GM12878 (cell line): Measurements from ENCODE around the gene TTC9C. TPM values are rescaled to one million over a fixed set of nuclear protein-coding genes. Genes with fewer than 3 reads are reported as not detected.

Source experiments
- ATAC-seq: fragments of 200-7000 bp; cut with Tn5 transposase; 3 replicates; pipeline ENCODE4 v1.9.1; 2020; ENCODE audit warnings: mild to moderate bottlenecking, moderate library complexity
- BruUV-seq: library from RNA; stranded (reverse); fragments of 400-500 nt; replicated peaks from 2 replicates; lab custom pipeline; 2021; lab: Mats Ljungman, UMichigan
- CTCF ChIA-PET: fragments of 300-600 bp; sonication (Branson Sonifier 250); formaldehyde crosslinking; extraction: SDS; loops from one replicate; lab custom pipeline; 2021; ENCODE audit warnings: inconsistent platforms; lab: Yijun Ruan, JAX
- POLR2A ChIA-PET: fragments of 350-600 bp; formaldehyde crosslinking; extraction: SDS; loops from one replicate; lab custom pipeline; 2021; ENCODE audit warnings: inconsistent platforms; lab: Charles Lee
- RAD21 ChIA-PET: fragments of 300-600 bp; sonication (Branson Sonifier 250); formaldehyde crosslinking; loops from one replicate; lab custom pipeline; 2023; ENCODE audit warnings: antibody characterized with exemption; ENCODE audit not compliant: unreplicated experiment; lab: Charles Lee
- SMC1A ChIA-PET: fragments of 300-600 bp; sonication (Branson Sonifier 250); formaldehyde crosslinking; loops from one replicate; lab custom pipeline; 2023; ENCODE audit not compliant: unreplicated experiment, uncharacterized antibody; lab: Charles Lee
- DNase-seq: peaks from one replicate; pipeline ENCODE4 v3.0.0-alpha.2; 2011; ENCODE audit warnings: low read depth, low spot score
- FAIRE-seq: peaks from 3 replicates; lab custom pipeline; 2011; peaks lifted over from hg19 to GRCh38; lab: Jason Lieb, UNC
- H2AFZ ChIP-seq: 2 replicates; pipeline ENCODE4 v1.6.0; 2011; ENCODE audit warnings: low read depth, low read length, control low read depth; ENCODE audit not compliant: control insufficient read depth
- H3K27ac ChIP-seq: 2 replicates; pipeline ENCODE4 v1.5.1; 2011; ENCODE audit warnings: control low read depth; ENCODE audit not compliant: control insufficient read depth, insufficient read depth
- H3K27me3 ChIP-seq, 2 experiments: replicated peaks in 1 of 2; 2 replicates each; pipeline versions ENCODE4 v1.6.0 to v1.6.1; 2011; ENCODE audit warnings: low read length in 1 of 2; ENCODE audit not compliant: control insufficient read depth in 2 of 2, insufficient read depth in 2 of 2
- H3K36me3 ChIP-seq, 2 experiments: 2 replicates each; pipeline ENCODE4 v1.5.1; 2011; ENCODE audit warnings: low read length in 1 of 2; ENCODE audit not compliant: control insufficient read depth in 2 of 2, insufficient read depth in 2 of 2
- H3K4me1 ChIP-seq: 2 replicates; pipeline ENCODE4 v1.6.1; 2011; ENCODE audit warnings: mild to moderate bottlenecking, low read length, moderate library complexity, mixed read lengths; ENCODE audit not compliant: control insufficient read depth, insufficient read depth
- H3K4me2 ChIP-seq: 2 replicates; pipeline ENCODE4 v1.6.0; 2011; ENCODE audit warnings: control low read depth; ENCODE audit not compliant: control insufficient read depth, insufficient read depth
- H3K4me3 ChIP-seq: fragments of 200-600 bp; sonication (generic); 2 replicates; pipeline ENCODE4 v1.5.1; 2016
- H3K79me2 ChIP-seq: 2 replicates; pipeline ENCODE4 v1.6.0; 2011; ENCODE audit warnings: low read length; ENCODE audit not compliant: control insufficient read depth, insufficient read depth
- H3K9ac ChIP-seq: 2 replicates; pipeline ENCODE4 v1.8.0; 2011; ENCODE audit warnings: low read length, control low read depth, mixed read lengths; ENCODE audit not compliant: control insufficient read depth, insufficient read depth
- H3K9me3 ChIP-seq: replicated peaks from 3 replicates; pipeline ENCODE4 v1.5.1; 2011; ENCODE audit warnings: mild to moderate bottlenecking, low read length; ENCODE audit not compliant: control insufficient read depth, insufficient read depth
- H4K20me1 ChIP-seq: 2 replicates; pipeline ENCODE4 v1.6.0; 2011; ENCODE audit not compliant: control insufficient read depth, insufficient read depth
- FOXK2 ChIP-seq: fragments of 450-650 bp; IDR thresholded peaks from 2 replicates; pipeline ENCODE4 v1.6.1; 2017; ENCODE audit warnings: mild to moderate bottlenecking, moderate library complexity
- PRDM15 ChIP-seq: fragments of 450-650 bp; formaldehyde crosslinking; IDR thresholded peaks from 2 replicates; pipeline ENCODE4 v1.4.0; 2020; ENCODE audit warnings: mild to moderate bottlenecking, moderate library complexity
- SKIL ChIP-seq: fragments of 450-650 bp; IDR thresholded peaks from 2 replicates; pipeline ENCODE4 v1.6.1; 2017; ENCODE audit warnings: mild to moderate bottlenecking, low read depth, inconsistent platforms; ENCODE audit not compliant: poor library complexity, severe bottlenecking
- SUPT20H ChIP-seq: IDR thresholded peaks from 2 replicates; pipeline ENCODE4 v1.6.1; 2011; ENCODE audit warnings: low read depth, mild to moderate bottlenecking, low read length, moderate library complexity, borderline replicate concordance; ENCODE audit not compliant: control insufficient read depth
- ZBED1 ChIP-seq: IDR thresholded peaks from 2 replicates; pipeline ENCODE4 v1.6.1; 2016; ENCODE audit warnings: borderline replicate concordance
- WGBS: methylation state at CpG from one replicate; pipeline ENCODE4 v1.1.6; 2016; ENCODE audit warnings: low lambda C conversion rate; ENCODE audit not compliant: insufficient replicate concordance, insufficient coverage; ENCODE audit errors: missing lambda C conversion rate; 5-methylcytosine and 5-hydroxymethylcytosine counted together
- in situ Hi-C: fragments of 300-500 bp; cut with MboI; formaldehyde crosslinking; loops from 9 replicates; pipeline ENCODE4 v1.14.3; 2018; ENCODE audit warnings: mixed read lengths
- intact Hi-C: fragments of 100-400 bp; cut with micrococcal nuclease; formaldehyde crosslinking; loops from one replicate; pipeline ENCODE4 v1.14.2; 2022; ENCODE audit not compliant: unreplicated experiment
- polyA plus RNA-seq, 11 experiments: library from polyadenylated mRNA; depleted of rRNA in 4 of 11; unstranded in 6 of 11; stranded (reverse) in 5 of 11; fragments of >200 nt; fragmentation: Nextera tagmentation in 4 of 11; fragmentation: Illumina TruSeq in 1 of 11; extraction: Ambion mirVana in 4 of 11; extraction: Trizol in 1 of 11; gene quantifications; 1 replicate in 1 of 11; 2 replicates in 10 of 11; pipeline versions ENCODE4 v1.2.1 to v1.2.3, GENCODE V29; 2011 to 2016; ENCODE audit warnings: inconsistent platforms in 2 of 11, missing spikeins in 2 of 11, low read depth in 1 of 11
- total RNA-seq, 4 experiments: library from RNA; depleted of rRNA in 3 of 4; stranded (reverse); fragments of >200 nt in 3 of 4; fragmentation: Illumina TruSeq in 1 of 4; extraction: Trizol in 1 of 4; gene quantifications; 2 replicates each; pipeline versions ENCODE4 v1.2.1 to v1.2.3, GENCODE V29; 2013 to 2021
- TF ChIP-seq, protein P1 (sequence below): fragments of 450-650 bp; IDR thresholded peaks from 2 replicates; pipeline ENCODE4 v1.6.1; 2017; ENCODE audit warnings: low read depth, mild to moderate bottlenecking, moderate library complexity
- TF ChIP-seq, protein P2 (sequence below), 3 experiments: IDR thresholded peaks in 2 of 3; conservative IDR thresholded peaks in 1 of 3; 2 replicates each; pipeline ENCODE4 v1.5.1; 2011; ENCODE audit warnings: low read depth in 3 of 3, low read length in 3 of 3, mild to moderate bottlenecking in 3 of 3, control low read depth in 2 of 3, moderate library complexity in 2 of 3, inconsistent platforms in 1 of 3, mixed read lengths in 1 of 3; ENCODE audit not compliant: control insufficient read depth in 2 of 3, insufficient read depth in 1 of 3; ENCODE audit errors: extremely low read depth in 1 of 3

The TTC9C gene
- total and polyA plus RNA-seq, 10 of the 15 experiments (the other 5 are each of a cell fraction or from before 2014, with no cell fraction given): 42.0 to 72.3 (median 50.4) TPM

DNA sequence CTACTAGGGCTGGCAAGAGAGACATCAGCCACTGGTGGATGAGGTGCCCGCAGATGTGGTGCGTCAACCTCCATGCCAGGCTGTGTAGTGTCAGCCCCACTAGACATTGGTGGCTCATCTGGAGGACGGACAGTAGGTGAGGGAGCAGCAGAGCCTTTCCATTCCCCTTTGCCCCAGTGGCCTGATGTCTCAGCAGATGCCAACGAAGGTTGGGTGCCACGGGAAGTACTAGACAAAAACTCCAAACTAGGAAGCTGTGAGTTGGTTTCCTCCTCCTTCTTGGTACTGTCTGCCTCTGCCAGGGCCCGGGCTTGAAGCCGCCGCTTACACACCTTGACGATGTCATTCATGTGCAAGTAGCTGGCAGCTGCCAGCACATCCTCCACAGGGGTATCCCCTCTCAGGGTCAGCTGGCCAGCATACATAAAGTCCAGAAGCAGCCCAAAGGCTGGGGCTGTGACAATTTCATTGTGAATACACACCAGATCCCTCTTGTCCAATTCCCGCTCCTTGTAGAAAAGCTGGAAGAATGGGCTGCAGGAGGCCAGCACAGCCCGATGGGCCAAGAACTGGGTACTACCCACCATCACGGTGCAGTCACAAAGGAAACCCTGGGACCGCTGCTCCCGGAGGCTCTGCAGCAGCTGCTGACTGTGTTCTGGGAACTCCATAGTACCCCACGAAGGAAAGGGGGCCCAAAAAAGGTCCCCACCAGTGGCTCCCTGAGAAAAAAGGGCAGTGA, 24.9 kb downstream of the TTC9C start (continued):
- TF ChIP-seq, protein P1, sequence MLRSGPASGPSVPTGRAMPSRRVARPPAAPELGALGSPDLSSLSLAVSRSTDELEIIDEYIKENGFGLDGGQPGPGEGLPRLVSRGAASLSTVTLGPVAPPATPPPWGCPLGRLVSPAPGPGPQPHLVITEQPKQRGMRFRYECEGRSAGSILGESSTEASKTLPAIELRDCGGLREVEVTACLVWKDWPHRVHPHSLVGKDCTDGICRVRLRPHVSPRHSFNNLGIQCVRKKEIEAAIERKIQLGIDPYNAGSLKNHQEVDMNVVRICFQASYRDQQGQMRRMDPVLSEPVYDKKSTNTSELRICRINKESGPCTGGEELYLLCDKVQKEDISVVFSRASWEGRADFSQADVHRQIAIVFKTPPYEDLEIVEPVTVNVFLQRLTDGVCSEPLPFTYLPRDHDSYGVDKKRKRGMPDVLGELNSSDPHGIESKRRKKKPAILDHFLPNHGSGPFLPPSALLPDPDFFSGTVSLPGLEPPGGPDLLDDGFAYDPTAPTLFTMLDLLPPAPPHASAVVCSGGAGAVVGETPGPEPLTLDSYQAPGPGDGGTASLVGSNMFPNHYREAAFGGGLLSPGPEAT: no peak
- TF ChIP-seq, protein P2, sequence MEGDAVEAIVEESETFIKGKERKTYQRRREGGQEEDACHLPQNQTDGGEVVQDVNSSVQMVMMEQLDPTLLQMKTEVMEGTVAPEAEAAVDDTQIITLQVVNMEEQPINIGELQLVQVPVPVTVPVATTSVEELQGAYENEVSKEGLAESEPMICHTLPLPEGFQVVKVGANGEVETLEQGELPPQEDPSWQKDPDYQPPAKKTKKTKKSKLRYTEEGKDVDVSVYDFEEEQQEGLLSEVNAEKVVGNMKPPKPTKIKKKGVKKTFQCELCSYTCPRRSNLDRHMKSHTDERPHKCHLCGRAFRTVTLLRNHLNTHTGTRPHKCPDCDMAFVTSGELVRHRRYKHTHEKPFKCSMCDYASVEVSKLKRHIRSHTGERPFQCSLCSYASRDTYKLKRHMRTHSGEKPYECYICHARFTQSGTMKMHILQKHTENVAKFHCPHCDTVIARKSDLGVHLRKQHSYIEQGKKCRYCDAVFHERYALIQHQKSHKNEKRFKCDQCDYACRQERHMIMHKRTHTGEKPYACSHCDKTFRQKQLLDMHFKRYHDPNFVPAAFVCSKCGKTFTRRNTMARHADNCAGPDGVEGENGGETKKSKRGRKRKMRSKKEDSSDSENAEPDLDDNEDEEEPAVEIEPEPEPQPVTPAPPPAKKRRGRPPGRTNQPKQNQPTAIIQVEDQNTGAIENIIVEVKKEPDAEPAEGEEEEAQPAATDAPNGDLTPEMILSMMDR (IDR thresholded peaks at IDR 0.05 in 2 of 3, conservative IDR thresholded peaks at IDR 0.05 in 1 of 3; ENCODE audit: control insufficient read depth in 2 of 3, extremely low read depth in 1 of 3, insufficient read depth in 1 of 3, low read depth in 3 of 3, low read length in 3 of 3): no peak

DNA sequence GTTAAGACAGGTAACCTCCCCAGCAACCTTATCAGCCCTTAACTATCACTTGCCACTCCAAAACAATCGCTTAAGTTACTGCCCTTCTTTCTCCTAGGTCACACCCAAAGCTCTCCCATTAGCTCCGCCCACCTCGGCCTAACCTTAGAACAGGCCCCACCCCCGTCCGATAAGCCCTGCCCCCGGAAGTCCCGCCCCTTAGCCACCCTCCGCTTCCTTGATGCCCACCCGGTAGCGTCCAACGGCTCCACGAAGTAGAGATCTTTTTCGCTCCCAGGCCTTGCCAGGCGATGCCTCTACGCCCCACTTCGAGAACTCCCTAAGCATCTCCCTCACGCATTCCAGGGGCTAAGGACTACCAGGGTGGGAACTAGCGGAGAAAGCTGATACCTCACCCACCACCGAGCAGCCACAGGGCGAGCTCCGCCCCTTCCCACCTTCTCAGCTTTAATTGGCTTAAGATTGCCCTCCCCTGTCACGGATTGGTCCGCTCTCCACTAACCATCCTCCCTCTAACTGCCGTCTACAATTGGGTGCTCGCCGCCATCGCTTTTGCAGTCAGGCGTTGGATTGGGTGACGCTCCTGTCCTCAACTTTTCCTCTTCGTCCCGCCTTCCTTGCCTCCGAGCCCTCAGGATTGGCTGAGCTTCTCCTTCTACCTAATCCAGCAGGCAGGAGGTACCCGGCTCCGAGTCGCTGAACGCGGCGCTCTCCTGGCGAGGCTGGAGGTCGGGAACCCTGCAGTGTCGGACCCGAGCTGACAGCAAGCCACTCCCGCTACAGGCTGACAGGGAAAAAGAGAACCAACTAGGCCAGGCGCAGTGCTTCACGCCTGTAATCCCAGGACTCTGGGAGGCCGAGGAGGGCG, 25.7 kb downstream of the TTC9C start, which contains the start of gene ZBTB3:
Gene ZBTB3, minus strand, starts transcription at position 425 of the 868 bp plus-strand sequence. CDS start 496 bp downstream, outside the sequence.
- FAIRE-seq (peak; percentile 100), DNase-seq (peak; percentile 99), ATAC-seq (peak; percentile 99)
- Histone ChIP-seq H3K27me3 (no peaks in the 10 kb centered on the region), H2AFZ (peak within 1 kb of the TSS; percentile 98), H3K27ac (peak within 1 kb of the TSS; percentile 92), H3K9ac (peak within 1 kb of the TSS; percentile 78), H4K20me1 (no peaks in the 10 kb centered on the region), H3K4me2 (peak within 1 kb of the TSS; percentile 96), H3K9me3 (no peaks in the 10 kb centered on the region), H3K4me3 (peak within 1 kb of the TSS; percentile 85), H3K79me2 (no peaks in the 10 kb centered on the region; the same call in 1 of the 2 replicates), H3K36me3 (no peaks in the 10 kb centered on the region), H3K4me1 (peaks cover 6% of the 10 kb centered on the region)
- ChIA-PET POLR2A (interaction anchor here (0.5 to 4.6 kb wide), 44 partner anchors 8 to 810 kb away, joined by 3 to 70 read pairs (median 4); partner anchors contain the start of genes B3GAT3, C11orf98, CSKMT and EEF1G), RAD21 (interaction anchor here (0.6 to 2.1 kb wide), 23 partner anchors 8 to 347 kb away, joined by 3 to 44 read pairs (median 5); partner anchors contain the start of genes C11orf98, CSKMT, HNRNPUL2 and MTA2), SMC1A (interaction anchor here (0.5 to 3.5 kb wide), 22 partner anchors 8 to 197 kb away, joined by 3 to 27 read pairs (median 4); partner anchors contain the start of genes HNRNPUL2, STX5, TAF6L and TTC9C), CTCF (interaction anchor here (0.6 to 3.5 kb wide), 20 partner anchors 8 to 329 kb away, joined by 3 to 42 read pairs (median 4); partner anchors contain the start of genes B3GAT3, HNRNPUL2, TAF6L and TTC9C)
- in situ Hi-C loops (no loop called here), intact Hi-C loops (loop anchor here (1.0 kb wide), 1 partner anchor 27 kb away; the partner anchor contains the start of gene HNRNPUL2)
- WGBS: under 1% methylated on average over 43 of the region's 47 CpGs
- no TSS peak for BruUV-seq
- TF ChIP-seq ZBED1 (no peak), SUPT20H (no peak), SKIL (peak; percentile 39), FOXK2 (no peak), PRDM15 (CRISPR knock-in tag) (no peak)
